Keratinocyte (primary cell): Measurements from ENCODE around the gene ULK4. TPM values are rescaled to one million over a fixed set of nuclear protein-coding genes. Genes with fewer than 3 reads are reported as not detected.

Source experiments
- DNase-seq: peaks from one replicate; pipeline ENCODE4 v3.0.0-alpha.2; 2011; ENCODE audit warnings: low read depth, missing footprints, low spot score
- FAIRE-seq: peaks from 2 replicates; lab custom pipeline; 2011; peaks lifted over from hg19 to GRCh38; lab: Jason Lieb, UNC
- H2AFZ ChIP-seq: 2 replicates; pipeline ENCODE4 v1.6.0; 2012; ENCODE audit warnings: low read length, control low read depth, inconsistent platforms; ENCODE audit not compliant: control insufficient read depth
- H3K27ac ChIP-seq: 2 replicates; pipeline ENCODE4 v1.5.1; 2011; ENCODE audit warnings: low read length; ENCODE audit not compliant: control insufficient read depth, insufficient read depth
- H3K27me3 ChIP-seq: 3 replicates; pipeline ENCODE4 v1.6.0; 2011; ENCODE audit warnings: low read length; ENCODE audit not compliant: control insufficient read depth, insufficient read depth; ENCODE audit errors: extremely low read depth
- H3K36me3 ChIP-seq, 2 experiments: 2 replicates in 1 of 2; 3 replicates in 1 of 2; pipeline ENCODE4 v1.5.1; 2011; ENCODE audit warnings: low read length in 2 of 2, mild to moderate bottlenecking in 1 of 2; ENCODE audit not compliant: control insufficient read depth in 2 of 2, insufficient read depth in 2 of 2; ENCODE audit errors: extremely low read depth in 1 of 2
- H3K4me1 ChIP-seq: 3 replicates; pipeline ENCODE4 v1.5.1; 2011; ENCODE audit warnings: low read length; ENCODE audit not compliant: control insufficient read depth, insufficient read depth; ENCODE audit errors: extremely low read depth
- H3K4me2 ChIP-seq: 3 replicates; pipeline ENCODE4 v1.6.0; 2011; ENCODE audit warnings: low read depth, low read length; ENCODE audit not compliant: control insufficient read depth, insufficient read depth; ENCODE audit errors: extremely low read depth
- H3K4me3 ChIP-seq, 3 experiments: fragments of 200-600 bp in 1 of 3; sonication (generic) in 1 of 3; 2 replicates in 2 of 3; 3 replicates in 1 of 3; pipeline ENCODE4 v1.5.1; 2011 to 2016; ENCODE audit warnings: low read length in 3 of 3, mild to moderate bottlenecking in 3 of 3, control low read depth in 2 of 3, inconsistent platforms in 1 of 3, low read depth in 1 of 3, mixed read lengths in 1 of 3, mixed run types in 1 of 3, moderate library complexity in 1 of 3; ENCODE audit not compliant: control insufficient read depth in 2 of 3, insufficient read depth in 2 of 3; ENCODE audit errors: extremely low read depth in 1 of 3
- H3K79me2 ChIP-seq: 2 replicates; pipeline ENCODE4 v1.6.0; 2012; ENCODE audit warnings: low read length; ENCODE audit not compliant: control insufficient read depth, insufficient read depth
- H3K9ac ChIP-seq: 3 replicates; pipeline ENCODE4 v1.6.0; 2011; ENCODE audit warnings: low read length; ENCODE audit not compliant: control insufficient read depth, insufficient read depth; ENCODE audit errors: extremely low read depth
- H3K9me1 ChIP-seq: 3 replicates; pipeline ENCODE4 v1.6.0; 2011; ENCODE audit warnings: low read length; ENCODE audit not compliant: control insufficient read depth, insufficient read depth; ENCODE audit errors: extremely low read depth
- H3K9me3 ChIP-seq: 2 replicates; pipeline ENCODE4 v1.5.1; 2012; ENCODE audit warnings: low read depth, low read length; ENCODE audit not compliant: control insufficient read depth
- H4K20me1 ChIP-seq: 3 replicates; pipeline ENCODE4 v1.6.0; 2011; ENCODE audit warnings: low read length; ENCODE audit not compliant: control insufficient read depth, insufficient read depth; ENCODE audit errors: extremely low read depth
- CTCF ChIP-seq, 3 experiments: IDR thresholded peaks in 1 of 3; conservative IDR thresholded peaks in 1 of 3; optimal IDR thresholded peaks in 1 of 3; 2 replicates in 2 of 3; 3 replicates in 1 of 3; pipeline versions ENCODE3 to v1.5.1; 2011; ENCODE audit warnings: low read length in 3 of 3, mild to moderate bottlenecking in 3 of 3, moderate library complexity in 2 of 3, control low read depth in 1 of 3, inconsistent platforms in 1 of 3; ENCODE audit not compliant: insufficient read depth in 2 of 3; ENCODE audit errors: extremely low read depth in 1 of 3
- EZH2 ChIP-seq: IDR thresholded peaks from one replicate; pipeline ENCODE4 v1.6.1; 2012; ENCODE audit warnings: inconsistent platforms, mild to moderate bottlenecking, low read length, moderate library complexity
- dilution Hi-C: fragments of 300-500 bp; cut with MboI; formaldehyde crosslinking; loops from one replicate; pipeline ENCODE4 v1.7.0; 2020; ENCODE audit warnings: low sequenced_read_pairs; ENCODE audit not compliant: extremely low pct_ligation_motif_present
- polyA plus RNA-seq, 5 experiments: library from polyadenylated mRNA; depleted of rRNA in 3 of 5; stranded (reverse) in 3 of 5; stranded (forward) in 1 of 5; unstranded in 1 of 5; fragments of >200 nt; gene quantifications; 1 replicate in 1 of 5; 2 replicates in 3 of 5; 3 replicates in 1 of 5; pipeline versions ENCODE4 v1.2.1 to v1.2.3, GENCODE V29; 2011 to 2012; ENCODE audit warnings: missing spikeins in 2 of 5, low read depth in 1 of 5, low replicate concordance in 1 of 5

Gene ULK4
- polyA plus RNA-seq, 1 donor (not counting 4 experiments of a cell fraction or from before 2014, with no cell fraction given), result 6.1 TPM

DNA sequence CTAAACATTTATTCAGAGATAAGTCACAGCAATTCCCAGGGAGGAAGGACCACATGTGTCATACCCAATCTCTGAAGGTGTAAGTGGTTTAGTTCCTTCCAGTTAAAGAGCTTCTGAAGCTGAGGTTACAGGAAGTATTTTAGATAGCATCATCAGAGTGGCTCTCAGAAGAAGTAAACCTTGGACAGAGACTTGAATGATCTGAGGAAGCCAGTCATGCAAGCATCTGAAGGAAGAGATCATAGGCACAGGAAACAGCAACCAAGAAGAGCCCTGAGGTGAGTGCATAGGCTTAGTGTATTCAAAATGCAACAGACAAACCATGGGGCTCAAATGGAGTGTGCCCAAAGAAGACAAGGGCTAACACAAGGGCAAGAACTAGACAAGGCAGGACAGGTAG, 210.3 kb downstream of the ULK4 start:
- dilution Hi-C loops, result no loop called here
- FAIRE-seq, result no peak
- TF ChIP-seq CTCF (optimal IDR thresholded peaks at IDR 0.05 in 1 of 3, IDR thresholded peaks at IDR 0.05 in 1 of 3, conservative IDR thresholded peaks at IDR 0.05 in 1 of 3; ENCODE audit: extremely low read depth in 1 of 3, insufficient read depth in 2 of 3, low read length in 3 of 3) (no peak), EZH2 (no peak)

DNA sequence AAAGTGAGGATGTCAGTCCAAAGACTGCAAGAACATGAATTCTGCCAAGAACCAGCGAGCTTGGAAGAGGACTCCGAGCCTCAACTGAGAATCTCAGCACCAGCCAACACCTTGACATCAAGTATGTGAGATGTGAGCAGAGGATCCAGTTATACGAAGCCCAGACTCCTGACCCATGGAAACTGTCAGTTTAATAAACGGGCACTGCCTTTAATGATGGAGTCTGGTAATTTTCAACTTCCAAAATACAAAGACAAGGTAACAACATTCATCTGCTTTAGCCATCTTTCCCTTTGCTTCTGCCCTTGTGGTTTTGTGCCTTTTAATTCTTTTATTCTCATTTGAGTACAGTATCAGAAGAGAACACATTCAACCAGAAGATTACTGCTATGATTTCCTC, 211.9 kb downstream of the ULK4 start:
- H3K4me1 ChIP-seq, result no peaks in the 10 kb centered on the region
- no peak for TF ChIP-seq CTCF (optimal IDR thresholded peaks at IDR 0.05 in 1 of 3, IDR thresholded peaks at IDR 0.05 in 1 of 3, conservative IDR thresholded peaks at IDR 0.05 in 1 of 3; ENCODE audit: extremely low read depth in 1 of 3, insufficient read depth in 2 of 3, low read length in 3 of 3)
- FAIRE-seq, result no peak

More for the DNA sequence above, 210.3 kb downstream of the ULK4 start:
- Histone ChIP-seq H3K4me2 (no peak overlapping the region), H3K9ac (no peak overlapping the region), H3K4me1 (no peaks in the 10 kb centered on the region), H3K4me3 (no peak overlapping the region), H3K9me3 (no peaks in the 10 kb centered on the region), H2AFZ (no peak overlapping the region), H3K9me1 (no peaks in the 10 kb centered on the region), H3K79me2 (no peaks in the 10 kb centered on the region), H3K36me3 (no peaks in the 10 kb centered on the region), H3K27ac (no peak overlapping the region), H3K27me3 (no peaks in the 10 kb centered on the region), H4K20me1 (no peaks in the 10 kb centered on the region)
- no peak for DNase-seq

More for the DNA sequence above, 211.9 kb downstream of the ULK4 start:
- Histone ChIP-seq H3K27ac (no peak overlapping the region), H3K4me2 (no peak overlapping the region), H3K79me2 (no peaks in the 10 kb centered on the region), H4K20me1 (no peaks in the 10 kb centered on the region), H3K9me1 (no peaks in the 10 kb centered on the region), H3K9ac (no peak overlapping the region), H3K36me3 (no peaks in the 10 kb centered on the region), H2AFZ (no peak overlapping the region), H3K9me3 (no peaks in the 10 kb centered on the region), H3K4me3 (no peak overlapping the region), H3K27me3 (no peaks in the 10 kb centered on the region)
- no peak for DNase-seq
- dilution Hi-C loops, result no loop called here
